Testis (tissue), 2 donors: ENCODE measurements around the gene GTPBP2.

Experiments
- CTCF ChIP-seq, 3 experiments: fragments of 450-650 bp in 2 of 3; fragments of 200-600 bp in 1 of 3; sonication (generic) in 1 of 3; IDR thresholded peaks; one replicate each; pipeline ENCODE4 v1.5.1; 2016 to 2019; ENCODE audit warnings: antibody characterized with exemption in 3 of 3, mild to moderate bottlenecking in 2 of 3, moderate library complexity in 1 of 3
- POLR2A ChIP-seq: fragments of 450-650 bp; IDR thresholded peaks from one replicate; pipeline ENCODE4 v1.6.1; 2017; ENCODE audit warnings: antibody characterized with exemption, mild to moderate bottlenecking, moderate library complexity

GRCh38 chr6:43628393-43629103, 516 bp downstream of the GTPBP2 start:
- no peak for TF ChIP-seq CTCF (IDR thresholded peaks at IDR 0.05)
- no peak for TF ChIP-seq POLR2A
